Mesothelial cell of epicardium (in vitro differentiated cells): ENCODE measurements around the gene HBA1. TPM values are rescaled to one million over a fixed set of nuclear protein-coding genes. Genes with fewer than 3 reads are reported as not detected.
A peak's percentile ranks its signal among the peaks of the same experiment; 100 is the strongest.

Source experiments
- DNase-seq, 2 experiments: peaks; one replicate each; pipeline ENCODE4 v3.0.0; 2021; ENCODE audit warnings: low spot score in 2 of 2; ENCODE audit not compliant: unreplicated experiment in 2 of 2
- H3K27ac Mint-ChIP-seq: 2 replicates; pipeline ENCODE4 v1.8.0; 2021; ENCODE audit warnings: mixed read lengths
- H3K27me3 Mint-ChIP-seq: 2 replicates; pipeline ENCODE4 v1.8.0; 2021; ENCODE audit warnings: low read depth, mixed read lengths
- H3K36me3 Mint-ChIP-seq: 2 replicates; pipeline ENCODE4 v1.8.0; 2021; ENCODE audit warnings: mixed read lengths
- H3K4me1 Mint-ChIP-seq: 2 replicates; pipeline ENCODE4 v1.8.0; 2021; ENCODE audit warnings: mixed read lengths
- H3K4me3 Mint-ChIP-seq: 2 replicates; pipeline ENCODE4 v1.8.0; 2021; ENCODE audit warnings: mild to moderate bottlenecking, moderate library complexity, mixed read lengths
- H3K9me3 Mint-ChIP-seq: 2 replicates; pipeline ENCODE4 v1.8.0; 2021; ENCODE audit warnings: mixed read lengths
- total RNA-seq: library from RNA; stranded (reverse); gene quantifications from 3 replicates; pipeline ENCODE4 v1.2.1, GENCODE V29; 2021
- TF ChIP-seq, protein P1 (sequence below): fragments of 200-600 bp; sonication (generic); IDR thresholded peaks from one replicate; pipeline ENCODE4 v1.5.0; 2021; ENCODE audit warnings: antibody characterized with exemption; ENCODE audit not compliant: unreplicated experiment

Gene HBA1
- total RNA-seq, 1 donor from 2014 or later, result not detected

DNA sequence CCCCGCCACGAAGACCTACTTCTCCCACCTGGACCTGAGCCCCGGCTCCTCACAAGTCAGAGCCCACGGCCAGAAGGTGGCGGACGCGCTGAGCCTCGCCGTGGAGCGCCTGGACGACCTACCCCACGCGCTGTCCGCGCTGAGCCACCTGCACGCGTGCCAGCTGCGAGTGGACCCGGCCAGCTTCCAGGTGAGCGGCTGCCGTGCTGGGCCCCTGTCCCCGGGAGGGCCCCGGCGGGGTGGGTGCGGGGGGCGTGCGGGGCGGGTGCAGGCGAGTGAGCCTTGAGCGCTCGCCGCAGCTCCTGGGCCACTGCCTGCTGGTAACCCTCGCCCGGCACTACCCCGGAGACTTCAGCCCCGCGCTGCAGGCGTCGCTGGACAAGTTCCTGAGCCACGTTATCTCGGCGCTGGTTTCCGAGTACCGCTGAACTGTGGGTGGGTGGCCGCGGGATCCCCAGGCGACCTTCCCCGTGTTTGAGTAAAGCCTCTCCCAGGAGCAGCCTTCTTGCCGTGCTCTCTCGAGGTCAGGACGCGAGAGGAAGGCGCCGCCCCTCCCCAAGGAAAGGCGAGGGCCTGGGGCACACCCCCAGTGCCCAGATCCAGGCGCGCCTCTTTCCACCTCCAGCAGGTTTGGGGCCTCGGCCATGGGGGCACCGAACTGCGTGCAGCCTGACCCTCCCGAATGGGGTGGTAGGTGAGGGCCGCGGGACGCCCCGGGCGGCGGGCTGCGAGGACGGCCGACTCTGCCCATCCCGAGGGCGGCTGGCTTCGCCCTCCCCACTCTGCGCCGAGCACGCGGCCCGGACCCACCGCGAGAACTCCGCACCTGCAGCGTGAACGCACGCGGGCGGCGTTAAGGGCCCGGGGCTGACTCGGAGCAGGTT, 4.4 kb downstream of the HBA1 start:
- TF ChIP-seq, protein P1, sequence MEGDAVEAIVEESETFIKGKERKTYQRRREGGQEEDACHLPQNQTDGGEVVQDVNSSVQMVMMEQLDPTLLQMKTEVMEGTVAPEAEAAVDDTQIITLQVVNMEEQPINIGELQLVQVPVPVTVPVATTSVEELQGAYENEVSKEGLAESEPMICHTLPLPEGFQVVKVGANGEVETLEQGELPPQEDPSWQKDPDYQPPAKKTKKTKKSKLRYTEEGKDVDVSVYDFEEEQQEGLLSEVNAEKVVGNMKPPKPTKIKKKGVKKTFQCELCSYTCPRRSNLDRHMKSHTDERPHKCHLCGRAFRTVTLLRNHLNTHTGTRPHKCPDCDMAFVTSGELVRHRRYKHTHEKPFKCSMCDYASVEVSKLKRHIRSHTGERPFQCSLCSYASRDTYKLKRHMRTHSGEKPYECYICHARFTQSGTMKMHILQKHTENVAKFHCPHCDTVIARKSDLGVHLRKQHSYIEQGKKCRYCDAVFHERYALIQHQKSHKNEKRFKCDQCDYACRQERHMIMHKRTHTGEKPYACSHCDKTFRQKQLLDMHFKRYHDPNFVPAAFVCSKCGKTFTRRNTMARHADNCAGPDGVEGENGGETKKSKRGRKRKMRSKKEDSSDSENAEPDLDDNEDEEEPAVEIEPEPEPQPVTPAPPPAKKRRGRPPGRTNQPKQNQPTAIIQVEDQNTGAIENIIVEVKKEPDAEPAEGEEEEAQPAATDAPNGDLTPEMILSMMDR, result no peak
- Mint-ChIP-seq H3K27me3 (peaks cover 31% of the 10 kb centered on the region), H3K4me3 (peak overlapping the region; percentile 46), H3K27ac (no peak overlapping the region), H3K36me3 (peaks cover 11% of the 10 kb centered on the region), H3K9me3 (no peaks in the 10 kb centered on the region), H3K4me1 (peaks cover 2% of the 10 kb centered on the region)
- DNase-seq, result peak in 1 of 2 experiments; percentile 61

- TF ChIP-seq, protein P1, result peak; percentile 100
- no peaks in the 10 kb centered on the region for H3K9me3 Mint-ChIP-seq
- no peak overlapping the region for H3K4me3 Mint-ChIP-seq
- no peak overlapping the region for H3K27ac Mint-ChIP-seq
- peak; percentile 71 to 93 for DNase-seq
- peaks cover 2% of the 10 kb centered on the region for H3K4me1 Mint-ChIP-seq
- peaks cover 30% of the 10 kb centered on the region for H3K27me3 Mint-ChIP-seq
- peaks cover 11% of the 10 kb centered on the region for H3K36me3 Mint-ChIP-seq
These were observed 5.1 kb downstream of the HBA1 start for GRCh38 chr16:181565-182021.

DNA sequence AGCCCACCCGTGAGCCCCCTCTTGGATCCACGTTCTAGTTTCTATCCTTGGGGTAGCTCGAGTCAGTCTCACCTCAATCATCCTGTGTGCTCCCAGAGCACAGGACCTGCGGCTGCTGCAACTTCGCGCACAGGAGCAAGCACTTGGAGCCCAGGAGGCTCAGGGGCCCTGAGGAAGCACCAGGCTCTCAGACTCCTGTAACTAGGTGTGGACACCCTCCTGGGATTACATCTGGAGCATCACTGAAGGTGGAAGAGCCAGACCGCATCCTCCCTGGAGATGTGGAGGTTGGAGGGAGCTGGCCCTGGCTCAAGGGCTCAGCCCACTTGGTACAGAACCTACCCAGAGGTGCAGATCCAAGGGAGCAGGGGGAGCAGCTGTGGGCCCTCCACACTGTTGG, 6.5 kb downstream of the HBA1 start:
- no peak for DNase-seq
- H3K9me3 Mint-ChIP-seq, result no peaks in the 10 kb centered on the region
- peaks cover 15% of the 10 kb centered on the region for H3K36me3 Mint-ChIP-seq
- H3K27ac Mint-ChIP-seq, result no peak overlapping the region
- no peak overlapping the region for H3K4me3 Mint-ChIP-seq
- TF ChIP-seq, protein P1, result no peak
- peaks cover 2% of the 10 kb centered on the region for H3K4me1 Mint-ChIP-seq
- peaks cover 19% of the 10 kb centered on the region for H3K27me3 Mint-ChIP-seq

GRCh38 chr16:185213-185612, 8.7 kb downstream of the HBA1 start:
- TF ChIP-seq, protein P1, result no peak
- peak overlapping the region; percentile 30 for H3K27ac Mint-ChIP-seq
- no peaks in the 10 kb centered on the region for H3K27me3 Mint-ChIP-seq

GRCh38 chr16:185691-186090, 9.2 kb downstream of the HBA1 start:
- H3K4me3 Mint-ChIP-seq, result no peak overlapping the region
- no peak overlapping the region for H3K27ac Mint-ChIP-seq
- no peak for DNase-seq
- H3K27me3 Mint-ChIP-seq, result no peaks in the 10 kb centered on the region
- TF ChIP-seq, protein P1, result no peak
- peaks cover 32% of the 10 kb centered on the region for H3K36me3 Mint-ChIP-seq
- peaks cover 2% of the 10 kb centered on the region for H3K4me1 Mint-ChIP-seq
- no peaks in the 10 kb centered on the region for H3K9me3 Mint-ChIP-seq

More at GRCh38 chr16:185213-185612, 8.7 kb downstream of the HBA1 start:
- H3K9me3 Mint-ChIP-seq, result no peaks in the 10 kb centered on the region
- H3K4me1 Mint-ChIP-seq, result peaks cover 2% of the 10 kb centered on the region
- DNase-seq, result no peak
- H3K36me3 Mint-ChIP-seq, result peaks cover 31% of the 10 kb centered on the region
- no peak overlapping the region for H3K4me3 Mint-ChIP-seq
